GM12873 (cell line): ENCODE results near the gene NMBR.

Source experiments
- CTCF ChIP-seq: IDR thresholded peaks from 2 replicates; pipeline ENCODE4 v1.5.1; 2012; ENCODE audit warnings: low read depth, mild to moderate bottlenecking, moderate library complexity, low read length, control low read depth; ENCODE audit not compliant: insufficient read depth; ENCODE audit errors: missing control alignments

Gene NMBR

GRCh38 chr6:142027074-142027473 lies 119.8 kb downstream of the NMBR start:
- no peak for TF ChIP-seq CTCF

GRCh38 chr6:142026471-142026870 lies 120.5 kb downstream of the NMBR start:
- no peak for TF ChIP-seq CTCF
